DND-41 (cell line): ENCODE data around the gene MAP3K5.

ENCODE experiments used
- EZH2 ChIP-seq: IDR thresholded peaks from 3 replicates; pipeline ENCODE4 v1.6.1; 2012; ENCODE audit warnings: borderline replicate concordance, low read depth, mild to moderate bottlenecking, moderate library complexity, low read length, inconsistent platforms; ENCODE audit not compliant: severe bottlenecking
- TF ChIP-seq, protein P1 (sequence below): IDR thresholded peaks from 2 replicates; pipeline ENCODE4 v1.5.1; 2012; ENCODE audit warnings: borderline replicate concordance, low read length, moderate library complexity, mild to moderate bottlenecking; ENCODE audit not compliant: poor library complexity, severe bottlenecking; ENCODE audit errors: extremely low read depth

DNA sequence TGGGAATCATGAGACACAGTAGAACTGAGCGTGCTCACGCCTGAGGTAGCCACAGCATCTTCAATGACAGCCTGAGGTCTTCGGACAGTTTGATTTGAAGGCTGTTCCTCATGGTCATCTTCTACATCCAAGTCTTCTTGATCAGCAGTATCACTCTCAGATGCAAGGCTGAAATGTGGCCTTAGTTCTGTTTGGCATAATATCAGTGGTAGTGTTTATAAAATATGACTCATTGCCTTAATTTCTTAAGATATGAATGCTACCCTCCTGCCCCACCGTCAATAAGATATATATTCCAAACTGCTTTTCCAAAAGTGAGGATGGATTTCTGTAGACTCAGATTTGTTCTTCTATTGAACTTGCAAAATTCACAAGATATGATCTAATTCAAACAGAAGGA lies 224.6 kb downstream of the MAP3K5 start:
- TF ChIP-seq, protein P1, sequence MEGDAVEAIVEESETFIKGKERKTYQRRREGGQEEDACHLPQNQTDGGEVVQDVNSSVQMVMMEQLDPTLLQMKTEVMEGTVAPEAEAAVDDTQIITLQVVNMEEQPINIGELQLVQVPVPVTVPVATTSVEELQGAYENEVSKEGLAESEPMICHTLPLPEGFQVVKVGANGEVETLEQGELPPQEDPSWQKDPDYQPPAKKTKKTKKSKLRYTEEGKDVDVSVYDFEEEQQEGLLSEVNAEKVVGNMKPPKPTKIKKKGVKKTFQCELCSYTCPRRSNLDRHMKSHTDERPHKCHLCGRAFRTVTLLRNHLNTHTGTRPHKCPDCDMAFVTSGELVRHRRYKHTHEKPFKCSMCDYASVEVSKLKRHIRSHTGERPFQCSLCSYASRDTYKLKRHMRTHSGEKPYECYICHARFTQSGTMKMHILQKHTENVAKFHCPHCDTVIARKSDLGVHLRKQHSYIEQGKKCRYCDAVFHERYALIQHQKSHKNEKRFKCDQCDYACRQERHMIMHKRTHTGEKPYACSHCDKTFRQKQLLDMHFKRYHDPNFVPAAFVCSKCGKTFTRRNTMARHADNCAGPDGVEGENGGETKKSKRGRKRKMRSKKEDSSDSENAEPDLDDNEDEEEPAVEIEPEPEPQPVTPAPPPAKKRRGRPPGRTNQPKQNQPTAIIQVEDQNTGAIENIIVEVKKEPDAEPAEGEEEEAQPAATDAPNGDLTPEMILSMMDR = no peak
- no peak for TF ChIP-seq EZH2
